Keratinocyte (primary cell): Measurements from ENCODE around the gene STX10.
"Not testable (repeated sequence)": the region's sequence is repeated elsewhere in the genome, so short reads cannot be mapped to it uniquely, and the experiment has no call there.

Source experiments
- CTCF ChIP-seq, 3 experiments: IDR thresholded peaks in 1 of 3; conservative IDR thresholded peaks in 1 of 3; optimal IDR thresholded peaks in 1 of 3; 2 replicates in 2 of 3; 3 replicates in 1 of 3; pipeline versions ENCODE3 to v1.5.1; 2011; ENCODE audit warnings: low read length in 3 of 3, mild to moderate bottlenecking in 3 of 3, moderate library complexity in 2 of 3, control low read depth in 1 of 3, inconsistent platforms in 1 of 3; ENCODE audit not compliant: insufficient read depth in 2 of 3; ENCODE audit errors: extremely low read depth in 1 of 3
- EZH2 ChIP-seq: IDR thresholded peaks from one replicate; pipeline ENCODE4 v1.6.1; 2012; ENCODE audit warnings: inconsistent platforms, mild to moderate bottlenecking, low read length, moderate library complexity

- not testable (repeated sequence) for TF ChIP-seq CTCF (optimal IDR thresholded peaks at IDR 0.05 in 1 of 3, IDR thresholded peaks at IDR 0.05 in 1 of 3, conservative IDR thresholded peaks at IDR 0.05 in 1 of 3; ENCODE audit: extremely low read depth in 1 of 3, insufficient read depth in 2 of 3, low read length in 3 of 3); EZH2
Observed at GRCh38 chr19:13185763-13186657, 35.8 kb upstream of the STX10 start.
